ENCODE measurements around the gene FUT8.
"Not testable (repeated sequence)": the region's sequence is repeated elsewhere in the genome, so short reads cannot be mapped to it uniquely, and the experiment has no call there.

The FUT8 gene

DNA sequence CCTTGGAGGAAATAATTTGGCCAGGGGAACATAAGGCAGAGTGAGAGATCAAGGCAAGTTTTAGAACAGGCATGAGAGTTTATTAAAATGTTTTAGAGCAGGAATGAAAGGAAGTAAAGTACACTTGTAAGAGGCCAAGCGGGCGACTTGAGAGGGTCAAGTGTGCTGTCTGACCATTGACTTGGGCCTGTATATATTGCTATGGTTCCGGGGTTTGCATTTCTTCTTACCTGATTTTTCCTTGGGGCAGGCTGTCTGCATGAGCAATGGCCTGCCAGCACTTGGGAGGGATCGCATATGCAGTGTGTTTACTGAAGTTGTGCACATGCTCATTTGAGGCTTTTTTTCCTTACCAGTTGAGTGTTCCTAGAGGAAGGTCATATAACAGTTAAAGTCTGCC is 214.8 kb downstream of the FUT8 start:
- DNase-seq, result no peak

DNA sequence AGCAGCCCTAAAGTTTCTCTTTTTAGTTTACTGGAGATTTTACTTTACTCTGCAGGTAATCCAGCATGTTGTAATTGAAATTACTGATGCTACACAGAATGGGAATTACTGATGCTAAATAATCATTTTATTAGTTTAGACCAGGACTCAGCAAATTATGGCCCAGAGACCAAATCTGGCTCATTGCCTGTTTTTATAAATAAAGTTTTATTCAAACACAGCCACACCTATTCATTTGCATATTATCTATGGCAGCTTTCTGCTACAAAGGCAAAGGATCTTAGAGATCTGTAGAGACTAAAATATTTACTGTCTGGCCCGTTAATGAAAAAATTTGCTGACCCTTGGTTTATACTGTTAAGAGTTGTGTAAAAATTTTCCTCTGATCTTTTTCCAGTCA is 216.1 kb downstream of the FUT8 start:
- no peak for DNase-seq

- no peak for DNase-seq
These were observed 218.5 kb downstream of the FUT8 start for GRCh38 chr14:65631040-65631439.

- no peak for DNase-seq
These were observed 220.0 kb downstream of the FUT8 start for GRCh38 chr14:65632487-65632886.

GRCh38 chr14:65633666-65634065 is 221.1 kb downstream of the FUT8 start:
- DNase-seq, result not testable (repeated sequence)

GRCh38 chr14:65637780-65638179 is 225.2 kb downstream of the FUT8 start:
- no peak for DNase-seq

GRCh38 chr14:65639216-65639615 is 226.7 kb downstream of the FUT8 start:
- DNase-seq, result no peak

- DNase-seq, result no peak
These were observed 238.3 kb downstream of the FUT8 start for GRCh38 chr14:65650826-65651225.

- no peak for DNase-seq
These were observed 244.0 kb downstream of the FUT8 start for GRCh38 chr14:65656554-65656953.

- DNase-seq, result no peak
These were observed 245.7 kb downstream of the FUT8 start for GRCh38 chr14:65658202-65658601.

DNA sequence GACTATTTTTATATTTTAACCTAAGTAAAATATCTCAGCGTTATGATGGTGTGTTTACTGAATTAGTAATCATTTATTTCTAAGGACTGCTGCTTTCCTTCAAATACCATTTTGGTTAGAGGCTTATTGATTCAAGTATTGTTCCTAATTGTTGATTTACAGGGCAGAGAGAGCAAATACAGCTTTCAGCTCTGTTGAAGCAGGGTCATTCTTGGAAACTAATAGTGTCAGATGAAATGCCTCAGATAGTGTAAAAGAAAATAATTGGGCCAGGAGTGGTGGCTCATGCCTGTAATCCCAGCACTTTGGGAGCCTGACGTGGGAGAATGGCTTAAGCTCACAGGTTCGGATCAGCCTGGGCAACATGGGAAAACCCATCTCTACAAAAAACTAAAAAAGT is 249.3 kb downstream of the FUT8 start:
- no peak for DNase-seq

- no peak for DNase-seq
These were observed 251.9 kb downstream of the FUT8 start for GRCh38 chr14:65664436-65664835.

DNA sequence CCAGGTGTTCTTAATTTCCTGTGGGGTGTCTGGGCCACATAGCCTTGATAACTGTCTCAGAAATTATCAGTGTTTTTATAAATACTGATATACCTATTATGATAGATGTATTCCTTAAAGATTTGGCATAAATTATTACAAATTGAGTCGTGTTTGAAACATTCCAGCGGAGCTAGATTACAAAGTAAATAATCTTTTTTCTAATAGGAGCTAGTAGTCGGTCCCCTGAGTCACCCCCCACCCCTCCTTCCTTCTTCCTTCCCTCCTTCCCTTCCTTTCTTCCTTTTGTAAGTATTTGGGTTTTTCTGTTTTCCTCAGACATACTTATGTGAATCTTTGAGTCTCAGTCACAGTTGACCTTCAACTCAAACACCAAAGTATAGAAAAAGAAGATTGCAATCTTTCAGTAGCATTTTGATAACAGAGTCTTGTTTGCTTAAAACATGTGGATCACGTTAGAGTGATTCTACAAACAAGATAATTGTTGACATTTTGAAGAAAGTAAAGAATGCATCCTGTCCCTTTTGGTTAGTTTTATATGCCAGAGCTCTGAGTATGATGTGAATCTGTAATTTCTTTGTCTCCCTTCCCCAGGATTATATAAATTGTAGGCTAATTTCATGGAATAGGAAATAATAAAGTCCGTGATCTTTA is 264.0 kb downstream of the FUT8 start:
- DNase-seq, result no peak

- no peak for DNase-seq
These were observed 273.0 kb downstream of the FUT8 start for GRCh38 chr14:65685572-65685971.

GRCh38 chr14:65686761-65687160 is 274.2 kb downstream of the FUT8 start:
- DNase-seq, result no peak

DNA sequence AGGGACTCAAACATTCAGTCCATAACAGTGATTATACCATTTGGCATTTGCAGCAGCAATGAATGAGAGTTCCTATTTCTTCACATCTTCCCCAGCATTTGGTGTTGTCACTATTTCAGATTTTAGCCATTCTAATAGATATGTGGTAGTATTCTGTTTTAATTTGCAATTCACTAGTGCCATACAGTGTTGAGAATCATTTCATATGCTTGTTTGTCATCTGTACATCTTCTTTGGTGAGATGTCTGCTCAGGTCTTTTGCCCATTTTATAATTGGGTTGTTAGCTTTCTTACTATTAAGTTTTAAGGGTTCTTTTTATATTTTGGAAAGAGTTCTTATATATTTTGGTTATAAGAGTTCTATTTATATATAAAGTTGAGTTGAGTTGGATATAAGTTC is 276.5 kb downstream of the FUT8 start:
- no peak for DNase-seq

DNA sequence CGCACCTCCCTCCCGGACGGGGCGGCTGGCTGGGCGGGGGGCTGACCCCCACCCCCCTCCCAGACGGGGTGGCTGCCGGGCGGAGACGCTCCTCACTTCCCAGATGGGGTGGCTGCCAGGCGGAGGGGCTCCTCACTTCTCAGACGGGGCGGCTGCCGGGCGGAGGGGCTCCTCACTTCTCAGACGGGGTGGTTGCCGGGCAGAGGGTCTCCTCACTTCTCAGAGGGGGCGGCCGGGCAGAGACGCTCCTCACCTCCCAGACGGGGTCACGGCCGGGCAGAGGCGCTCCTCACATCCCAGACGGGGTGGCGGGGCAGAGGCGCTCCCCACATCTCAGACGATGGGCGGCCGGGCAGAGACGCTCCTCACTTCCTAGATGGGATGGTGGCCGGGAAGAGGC is 280.0 kb downstream of the FUT8 start:
- not testable (repeated sequence) for DNase-seq

DNA sequence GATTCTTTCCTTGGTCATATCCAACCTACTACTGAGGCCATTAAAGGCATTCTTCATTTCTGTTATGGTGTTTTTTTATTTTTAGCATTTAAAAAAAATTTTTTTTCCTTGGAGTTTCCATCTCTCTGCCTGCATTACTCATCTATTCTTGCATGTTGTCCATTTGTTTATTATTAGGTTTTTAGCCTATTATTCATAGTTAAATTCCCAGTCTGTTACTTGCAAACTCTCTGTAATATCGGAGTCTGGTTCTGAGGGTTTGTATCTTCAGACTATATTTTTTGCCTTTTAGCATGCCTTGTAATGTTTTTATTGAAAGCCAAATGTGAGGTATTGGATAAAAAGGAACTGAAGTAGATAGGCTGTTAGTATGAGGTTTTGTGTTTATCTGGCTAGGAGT is 284.3 kb downstream of the FUT8 start:
- DNase-seq, result no peak

GRCh38 chr14:65703521-65703920 is 291.0 kb downstream of the FUT8 start:
- DNase-seq, result no peak

- no peak for DNase-seq
These were observed 291.5 kb downstream of the FUT8 start for GRCh38 chr14:65703996-65704395.

DNA sequence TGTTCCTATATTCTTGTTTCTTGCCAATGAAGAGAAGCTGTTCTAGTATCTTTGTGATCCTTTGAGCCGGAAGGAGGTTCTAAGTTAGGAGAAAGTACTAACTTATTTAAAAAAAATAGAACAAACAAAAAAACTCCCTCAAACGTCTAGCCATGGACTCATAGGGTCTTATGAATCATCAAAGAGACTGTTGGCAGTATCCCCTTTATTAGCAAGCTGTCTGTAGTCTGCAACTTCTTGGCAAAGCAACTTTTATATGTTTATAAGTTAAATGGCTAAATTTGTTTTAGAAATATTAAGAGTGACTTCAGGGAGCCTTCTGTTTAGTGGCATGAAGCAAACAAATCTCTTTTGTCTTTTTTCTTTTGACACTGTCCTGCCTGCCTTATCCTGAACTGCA is 291.9 kb downstream of the FUT8 start:
- no peak for DNase-seq

DNA sequence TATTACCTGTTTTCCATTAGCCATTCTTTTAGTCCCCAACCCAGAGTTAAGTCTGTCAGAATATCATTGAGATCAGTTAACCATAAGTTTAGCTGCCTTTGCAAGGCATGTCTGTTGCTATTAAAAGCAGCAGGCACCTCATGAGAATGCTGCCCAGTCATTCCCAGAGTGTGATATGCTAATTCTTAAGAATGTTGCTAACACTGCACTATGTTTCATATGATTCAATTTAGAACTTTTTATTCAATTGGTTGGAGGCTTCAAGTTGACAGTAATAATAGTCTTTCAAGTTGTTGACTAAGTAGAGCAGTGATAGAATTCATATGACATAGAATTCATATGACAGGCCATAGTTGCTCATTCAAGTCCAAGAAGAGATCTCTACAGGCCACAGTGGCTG is 292.3 kb downstream of the FUT8 start:
- DNase-seq, result no peak

DNA sequence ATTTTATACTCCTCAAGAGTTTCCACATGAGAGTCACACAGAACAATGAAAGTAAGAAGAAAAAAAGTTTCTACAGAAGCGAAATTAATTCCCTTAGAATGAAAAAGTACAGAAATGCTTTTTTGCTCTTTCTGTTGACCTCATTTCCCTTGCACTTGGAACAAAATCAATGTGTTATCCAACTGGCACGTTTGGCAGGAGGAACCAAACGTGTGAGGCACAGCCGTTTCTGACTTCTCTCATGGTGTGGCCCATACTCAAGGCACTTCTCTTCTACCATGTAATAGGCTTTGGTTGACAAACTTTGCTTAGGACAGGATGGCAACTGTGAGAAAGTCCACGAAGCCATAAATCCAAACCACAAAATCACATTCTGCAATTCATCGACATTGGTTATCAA is 297.0 kb downstream of the FUT8 start:
- DNase-seq, result no peak

GRCh38 chr14:65716813-65717212 is 304.3 kb downstream of the FUT8 start:
- not testable (repeated sequence) for DNase-seq

DNA sequence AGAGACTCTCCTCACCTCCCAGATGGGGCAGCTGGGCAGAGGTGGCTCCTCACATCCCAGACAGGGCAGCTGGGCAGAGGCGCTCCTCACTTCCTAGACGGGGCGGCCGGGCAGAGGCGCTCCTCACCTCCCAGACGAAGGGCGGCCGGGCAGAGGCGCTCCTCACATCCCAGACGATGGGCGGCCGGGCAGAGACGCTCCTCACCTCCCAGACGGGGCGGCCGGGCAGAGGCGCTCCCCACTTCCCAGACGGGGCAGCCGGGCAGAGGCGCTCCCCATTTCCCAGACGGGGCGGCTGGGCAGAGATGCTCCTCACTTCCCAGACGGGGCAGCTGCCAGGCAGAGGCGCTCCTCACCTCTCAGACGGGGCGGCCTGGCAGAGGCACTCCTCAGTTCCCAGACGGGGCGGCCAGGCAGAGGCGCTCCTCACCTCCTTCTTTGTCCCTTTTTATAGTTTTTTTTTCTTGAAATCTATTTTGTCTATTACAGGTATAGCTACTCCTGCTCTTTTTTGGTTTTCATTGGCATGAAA is 304.9 kb downstream of the FUT8 start:
- not testable (repeated sequence) for DNase-seq
